ENCODE data around the gene FCN3.
"Not testable (repeated sequence)": the region's sequence is repeated elsewhere in the genome, so short reads cannot be mapped to it uniquely, and the experiment has no call there.

Gene FCN3

GRCh38 chr1:27409669-27410068 lies 35.0 kb upstream of the FCN3 start:
- H3K27me3 ChIP-seq (ENCODE audit: low read length), result no peaks in the 10 kb centered on the region
- H4K20me1 ChIP-seq (ENCODE audit: low read depth, low read length), result no peaks in the 10 kb centered on the region
- H3K27ac ChIP-seq (ENCODE audit: low read depth, low read length), result no peak overlapping the region
- TF ChIP-seq EZH2phosphoT487 (conservative IDR thresholded peaks at IDR 0.05; ENCODE audit: low read length), result no peak
- no peak for TF ChIP-seq CTCF (IDR thresholded peaks at IDR 0.05; ENCODE audit: insufficient read depth, low read length, poor library complexity, severe bottlenecking)
- no peaks in the 10 kb centered on the region for H3K9me3 ChIP-seq (ENCODE audit: insufficient read depth, low read length)
- no peak overlapping the region for H3K4me3 ChIP-seq (ENCODE audit: insufficient read depth, low read length, poor library complexity, severe bottlenecking)
- H3K79me2 ChIP-seq (ENCODE audit: insufficient read depth, low read length), result no peaks in the 10 kb centered on the region
- no peak overlapping the region for H3K9ac ChIP-seq (ENCODE audit: low read length)
- H3K9me2 ChIP-seq (replicated peaks; ENCODE audit: insufficient read depth, low read length), result no peaks in the 10 kb centered on the region
- no peak overlapping the region for H3K4me2 ChIP-seq (ENCODE audit: low read depth, low read length, poor library complexity, severe bottlenecking)
- H3K36me3 ChIP-seq (ENCODE audit: low read length), result peaks cover 15% of the 10 kb centered on the region; the same call in 1 of the 2 replicates
- H2AFZ ChIP-seq (ENCODE audit: low read depth, low read length, severe bottlenecking), result no peak overlapping the region
- H3F3A ChIP-seq (ENCODE audit: insufficient read depth), result no peaks in the 10 kb centered on the region

- Histone ChIP-seq H3K36me3 (ENCODE audit: low read length) (peaks cover 6% of the 10 kb centered on the region; the same call in 1 of the 2 replicates), H3K27me3 (ENCODE audit: low read length) (no peaks in the 10 kb centered on the region), H2AFZ (ENCODE audit: low read depth, low read length, severe bottlenecking) (no peak overlapping the region), H3K27ac (ENCODE audit: low read depth, low read length) (no peak overlapping the region), H3K9me3 (ENCODE audit: insufficient read depth, low read length) (no peaks in the 10 kb centered on the region), H3K4me2 (ENCODE audit: low read depth, low read length, poor library complexity, severe bottlenecking) (no peak overlapping the region), H3F3A (ENCODE audit: insufficient read depth) (0 out of 2 replicates have a peak, but pooled peaks cover 4% of the 10 kb centered on the region), H3K4me3 (ENCODE audit: insufficient read depth, low read length, poor library complexity, severe bottlenecking) (no peak overlapping the region), H3K9ac (ENCODE audit: low read length) (no peak overlapping the region), H4K20me1 (ENCODE audit: low read depth, low read length) (no peaks in the 10 kb centered on the region), H3K9me2 (replicated peaks; ENCODE audit: insufficient read depth, low read length) (no peaks in the 10 kb centered on the region), H3K79me2 (ENCODE audit: insufficient read depth, low read length) (no peaks in the 10 kb centered on the region)
- TF ChIP-seq CTCF (IDR thresholded peaks at IDR 0.05; ENCODE audit: insufficient read depth, low read length, poor library complexity, severe bottlenecking) (no peak), EZH2phosphoT487 (conservative IDR thresholded peaks at IDR 0.05; ENCODE audit: low read length) (no peak)
Observed at GRCh38 chr1:27408151-27408550, 33.5 kb upstream of the FCN3 start.

- not testable (repeated sequence) for H4K20me1 ChIP-seq (ENCODE audit: low read depth, low read length); H3K4me3 ChIP-seq (ENCODE audit: insufficient read depth, low read length, poor library complexity, severe bottlenecking); H3F3A ChIP-seq (ENCODE audit: insufficient read depth); H3K27me3 ChIP-seq (ENCODE audit: low read length); H3K27ac ChIP-seq (ENCODE audit: low read depth, low read length); H3K79me2 ChIP-seq (ENCODE audit: insufficient read depth, low read length); H3K36me3 ChIP-seq (ENCODE audit: low read length); H3K4me2 ChIP-seq (ENCODE audit: low read depth, low read length, poor library complexity, severe bottlenecking); H3K9me3 ChIP-seq (ENCODE audit: insufficient read depth, low read length); H3K9ac ChIP-seq (ENCODE audit: low read length); H3K9me2 ChIP-seq (replicated peaks; ENCODE audit: insufficient read depth, low read length); H2AFZ ChIP-seq (ENCODE audit: low read depth, low read length, severe bottlenecking)
Observed at GRCh38 chr1:27406791-27407190, 32.2 kb upstream of the FCN3 start.

GRCh38 chr1:27406362-27406680 lies 31.7 kb upstream of the FCN3 start:
- no peaks in the 10 kb centered on the region for H3K27me3 ChIP-seq (ENCODE audit: low read length)
- no peaks in the 10 kb centered on the region for H3K79me2 ChIP-seq (ENCODE audit: insufficient read depth, low read length)
- H2AFZ ChIP-seq (ENCODE audit: low read depth, low read length, severe bottlenecking), result no peak overlapping the region
- H3K9me3 ChIP-seq (ENCODE audit: insufficient read depth, low read length), result no peaks in the 10 kb centered on the region
- no peaks in the 10 kb centered on the region for H4K20me1 ChIP-seq (ENCODE audit: low read depth, low read length)
- no peaks in the 10 kb centered on the region for H3K9me2 ChIP-seq (replicated peaks; ENCODE audit: insufficient read depth, low read length)
- no peak overlapping the region for H3K4me3 ChIP-seq (ENCODE audit: insufficient read depth, low read length, poor library complexity, severe bottlenecking)
- peaks cover 5% of the 10 kb centered on the region; the same call in 1 of the 2 replicates for H3F3A ChIP-seq (ENCODE audit: insufficient read depth)
- no peak overlapping the region for H3K4me2 ChIP-seq (ENCODE audit: low read depth, low read length, poor library complexity, severe bottlenecking)
- H3K27ac ChIP-seq (ENCODE audit: low read depth, low read length), result no peak overlapping the region
- H3K36me3 ChIP-seq (ENCODE audit: low read length), result 0 out of 2 replicates have a peak, but pooled peaks cover 3% of the 10 kb centered on the region
- no peak for TF ChIP-seq CTCF (IDR thresholded peaks at IDR 0.05; ENCODE audit: insufficient read depth, low read length, poor library complexity, severe bottlenecking)
- no peak for TF ChIP-seq EZH2phosphoT487 (conservative IDR thresholded peaks at IDR 0.05; ENCODE audit: low read length)
- no peak overlapping the region for H3K9ac ChIP-seq (ENCODE audit: low read length)

GRCh38 chr1:27405598-27406361 lies 31.2 kb upstream of the FCN3 start:
- H3K27me3 ChIP-seq (ENCODE audit: low read length); H4K20me1 ChIP-seq (ENCODE audit: low read depth, low read length); H3K27ac ChIP-seq (ENCODE audit: low read depth, low read length); H3K9me3 ChIP-seq (ENCODE audit: insufficient read depth, low read length); H3K9me2 ChIP-seq (replicated peaks; ENCODE audit: insufficient read depth, low read length); H3K79me2 ChIP-seq (ENCODE audit: insufficient read depth, low read length); H3F3A ChIP-seq (ENCODE audit: insufficient read depth); H3K4me3 ChIP-seq (ENCODE audit: insufficient read depth, low read length, poor library complexity, severe bottlenecking); H2AFZ ChIP-seq (ENCODE audit: low read depth, low read length, severe bottlenecking); H3K36me3 ChIP-seq (ENCODE audit: low read length); H3K9ac ChIP-seq (ENCODE audit: low read length); H3K4me2 ChIP-seq (ENCODE audit: low read depth, low read length, poor library complexity, severe bottlenecking): not testable (repeated sequence)

All from SU-DHL-6 (cell line).